ENCODE data around the gene PCID2.

The PCID2 gene

GRCh38 chr13:113148940-113149503 lies 59.4 kb downstream of the PCID2 start:
- H3K4me1 ChIP-seq (ENCODE audit: control insufficient read depth, low read length): peaks cover 5% of the 10 kb centered on the region
- H3K27ac ChIP-seq (ENCODE audit: low read depth, low read length): no peak overlapping the region
- H3K4me2 ChIP-seq (ENCODE audit: low read length): no peak overlapping the region
- no peaks in the 10 kb centered on the region for H3K9me3 ChIP-seq (ENCODE audit: control insufficient read depth, insufficient read depth, low read length)
- TF ChIP-seq CTCF (IDR thresholded peaks at IDR 0.05; ENCODE audit: low read depth, low read length, poor library complexity, severe bottlenecking): no peak
- no peak for TF ChIP-seq EZH2phosphoT487 (IDR thresholded peaks at IDR 0.05; ENCODE audit: borderline replicate concordance, low read length)
- no peaks in the 10 kb centered on the region for H3K27me3 ChIP-seq (ENCODE audit: control insufficient read depth, low read length)
- 0 out of 2 replicates have a peak, but pooled peaks cover 4% of the 10 kb centered on the region for H3F3A ChIP-seq (ENCODE audit: control insufficient read depth, insufficient read depth)
- H3K79me2 ChIP-seq (ENCODE audit: control insufficient read depth, low read length): no peaks in the 10 kb centered on the region
- H3K36me3 ChIP-seq (ENCODE audit: control insufficient read depth, low read length): no peaks in the 10 kb centered on the region
- H3K4me3 ChIP-seq (ENCODE audit: low read length): no peak overlapping the region
- no peaks in the 10 kb centered on the region for H4K20me1 ChIP-seq (ENCODE audit: control insufficient read depth, insufficient read depth, low read depth, low read length)
- H3K9me2 ChIP-seq (replicated peaks; ENCODE audit: control insufficient read depth, low read length): no peaks in the 10 kb centered on the region

- no peaks in the 10 kb centered on the region for H3K9me2 ChIP-seq (replicated peaks; ENCODE audit: control insufficient read depth, low read length)
- no peaks in the 10 kb centered on the region for H4K20me1 ChIP-seq (ENCODE audit: control insufficient read depth, insufficient read depth, low read depth, low read length)
- TF ChIP-seq CTCF (IDR thresholded peaks at IDR 0.05; ENCODE audit: low read depth, low read length, poor library complexity, severe bottlenecking) (no peak), EZH2phosphoT487 (IDR thresholded peaks at IDR 0.05; ENCODE audit: borderline replicate concordance, low read length) (no peak)
- no peaks in the 10 kb centered on the region for H3K79me2 ChIP-seq (ENCODE audit: control insufficient read depth, low read length)
- no peaks in the 10 kb centered on the region for H3K27me3 ChIP-seq (ENCODE audit: control insufficient read depth, low read length)
- H3F3A ChIP-seq (ENCODE audit: control insufficient read depth, insufficient read depth): no peaks in the 10 kb centered on the region
- H3K4me2 ChIP-seq (ENCODE audit: low read length): no peak overlapping the region
- H3K4me3 ChIP-seq (ENCODE audit: low read length): no peak overlapping the region
- H3K9me3 ChIP-seq (ENCODE audit: control insufficient read depth, insufficient read depth, low read length): no peaks in the 10 kb centered on the region
- no peak overlapping the region for H3K27ac ChIP-seq (ENCODE audit: low read depth, low read length)
- H3K36me3 ChIP-seq (ENCODE audit: control insufficient read depth, low read length): no peaks in the 10 kb centered on the region
- peaks cover 2% of the 10 kb centered on the region for H3K4me1 ChIP-seq (ENCODE audit: control insufficient read depth, low read length)
Measured at GRCh38 chr13:113148407-113148806, 60.1 kb downstream of the PCID2 start.

GRCh38 chr13:113147206-113147605 lies 61.3 kb downstream of the PCID2 start:
- no peaks in the 10 kb centered on the region for H4K20me1 ChIP-seq (ENCODE audit: control insufficient read depth, insufficient read depth, low read depth, low read length)
- no peaks in the 10 kb centered on the region for H3K36me3 ChIP-seq (ENCODE audit: control insufficient read depth, low read length)
- H3K27me3 ChIP-seq (ENCODE audit: control insufficient read depth, low read length): no peaks in the 10 kb centered on the region
- H3F3A ChIP-seq (ENCODE audit: control insufficient read depth, insufficient read depth): no peaks in the 10 kb centered on the region
- H3K9me3 ChIP-seq (ENCODE audit: control insufficient read depth, insufficient read depth, low read length): no peaks in the 10 kb centered on the region
- no peaks in the 10 kb centered on the region for H3K9me2 ChIP-seq (replicated peaks; ENCODE audit: control insufficient read depth, low read length)
- H3K79me2 ChIP-seq (ENCODE audit: control insufficient read depth, low read length): no peaks in the 10 kb centered on the region
- H3K4me1 ChIP-seq (ENCODE audit: control insufficient read depth, low read length): no peaks in the 10 kb centered on the region
- no peak overlapping the region for H3K4me2 ChIP-seq (ENCODE audit: low read length)
- no peak overlapping the region for H3K27ac ChIP-seq (ENCODE audit: low read depth, low read length)
- TF ChIP-seq CTCF (IDR thresholded peaks at IDR 0.05; ENCODE audit: low read depth, low read length, poor library complexity, severe bottlenecking) (no peak), EZH2phosphoT487 (IDR thresholded peaks at IDR 0.05; ENCODE audit: borderline replicate concordance, low read length) (no peak)
- H3K4me3 ChIP-seq (ENCODE audit: low read length): no peak overlapping the region

Data from DOHH2 (cell line).